Activated effector memory CD4-positive, alpha-beta T cell treated with anti-CD3 and anti-CD28 coated beads, Interleukin-2, amount 50 U/mL, for 16 hours (primary cell): ENCODE results near the gene MFN1.

ENCODE experiments used
- DNase-seq: peaks from one replicate; pipeline ENCODE4 v3.0.0-alpha.2; 2020

The MFN1 gene

DNA sequence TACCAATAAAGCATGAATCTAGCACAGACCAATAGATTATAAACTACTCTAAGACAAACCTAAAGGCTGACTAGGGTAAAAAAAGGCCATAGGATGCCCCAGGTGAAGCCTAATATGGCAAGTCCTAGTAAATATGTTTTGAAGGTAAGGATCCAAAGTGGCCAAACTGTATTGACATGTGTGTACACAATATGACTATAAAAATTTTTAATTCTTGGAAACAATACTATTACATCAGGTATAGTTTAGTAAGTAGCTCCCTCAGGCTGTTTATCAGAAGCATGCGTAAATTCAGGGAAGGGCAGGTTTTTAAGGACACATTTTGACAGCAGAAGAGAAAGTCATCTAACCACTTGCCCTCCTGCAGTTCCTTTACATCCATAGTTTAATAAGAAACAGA, 84.9 kb downstream of the MFN1 start:
- DNase-seq, result no peak

DNA sequence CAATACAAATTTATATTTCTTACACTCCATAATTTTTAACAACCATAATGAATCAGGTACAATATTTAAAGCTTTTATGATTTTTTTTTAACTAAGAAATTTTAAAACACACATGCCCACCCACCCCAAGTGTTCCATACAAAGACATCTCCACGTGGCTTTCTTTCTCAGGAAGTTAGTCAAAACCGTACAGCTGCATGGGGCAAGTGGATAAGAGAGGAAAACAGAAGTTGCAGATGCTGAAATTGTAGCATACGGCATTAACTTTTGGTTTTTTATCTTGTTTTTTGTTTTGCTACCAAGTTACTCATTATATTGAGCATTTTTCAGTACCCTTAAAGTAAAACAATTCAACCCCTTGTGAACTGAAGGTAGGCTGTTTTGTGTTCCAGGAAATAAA, 89.0 kb downstream of the MFN1 start:
- no peak for DNase-seq

- no peak for DNase-seq
These were observed 91.3 kb downstream of the MFN1 start for GRCh38 chr3:179438841-179439240.
